PC-9 (cell line): ENCODE data around the gene IRF2. TPM values are rescaled to one million over a fixed set of nuclear protein-coding genes. Genes with fewer than 3 reads are reported as not detected.

ENCODE experiments used
- BruUV-seq: library from RNA; stranded (reverse); fragments of 400-500 nt; replicated peaks from 2 replicates; lab custom pipeline; 2021; lab: Mats Ljungman, UMichigan
- CTCF ChIA-PET: fragments of 300-600 bp; sonication (Branson Sonifier 250); formaldehyde crosslinking; loops from one replicate; lab custom pipeline; 2022; ENCODE audit warnings: antibody characterized with exemption; lab: Charles Lee
- POLR2A ChIA-PET: fragments of 300-600 bp; sonication (Branson Sonifier 250); formaldehyde crosslinking; loops from one replicate; lab custom pipeline; 2022; ENCODE audit warnings: antibody characterized with exemption; ENCODE audit not compliant: unreplicated experiment; lab: Charles Lee
- DNase-seq, 2 experiments: peaks; one replicate each; pipeline versions ENCODE4 v3.0.0 to v3.0.0-alpha.2; 2015 to 2022; ENCODE audit warnings: mixed read lengths in 1 of 2
- H2AFZ ChIP-seq: fragments of 200-600 bp; sonication (generic); 2 replicates; pipeline ENCODE4 v1.8.1; 2017; ENCODE audit warnings: antibody characterized with exemption
- H3F3A ChIP-seq: fragments of 200-600 bp; sonication (generic); 2 replicates; pipeline ENCODE4 v1.8.1; 2017; ENCODE audit warnings: antibody characterized with exemption, mild to moderate bottlenecking, low read depth; ENCODE audit not compliant: insufficient read depth
- H3K27ac ChIP-seq: fragments of 200-600 bp; sonication (generic); 2 replicates; pipeline ENCODE4 v1.6.1; 2016; ENCODE audit warnings: mixed run types
- H3K27me3 ChIP-seq: fragments of 200-600 bp; sonication (generic); 2 replicates; pipeline ENCODE4 v1.6.1; 2016; ENCODE audit warnings: low read depth, mixed run types; ENCODE audit not compliant: insufficient read depth
- H3K36me3 ChIP-seq: fragments of 200-600 bp; sonication (generic); 2 replicates; pipeline ENCODE4 v1.6.1; 2016; ENCODE audit warnings: low read depth, mixed run types
- H3K4me1 ChIP-seq: fragments of 200-600 bp; sonication (generic); replicated peaks from 2 replicates; pipeline ENCODE4 v1.6.1; 2016; ENCODE audit warnings: mixed run types; ENCODE audit not compliant: insufficient read depth
- H3K4me2 ChIP-seq: fragments of 200-600 bp; sonication (generic); 2 replicates; pipeline ENCODE4 v1.6.1; 2017; ENCODE audit warnings: mixed run types
- H3K4me3 ChIP-seq: fragments of 200-600 bp; sonication (generic); 2 replicates; pipeline ENCODE4 v1.6.1; 2016; ENCODE audit warnings: mixed run types
- H3K79me2 ChIP-seq: fragments of 200-600 bp; sonication (generic); 2 replicates; pipeline ENCODE4 v1.6.1; 2017; ENCODE audit warnings: low read depth, mixed run types
- H3K9me2 ChIP-seq: fragments of 200-600 bp; sonication (generic); 2 replicates; pipeline ENCODE4 v1.8.1; 2017; ENCODE audit warnings: mild to moderate bottlenecking; ENCODE audit not compliant: insufficient read depth
- H3K9me3 ChIP-seq: fragments of 200-600 bp; sonication (generic); 2 replicates; pipeline ENCODE4 v1.8.1; 2016; ENCODE audit warnings: low read depth; ENCODE audit not compliant: insufficient read depth
- H4K20me1 ChIP-seq: fragments of 200-600 bp; sonication (generic); 2 replicates; pipeline ENCODE4 v1.8.1; 2017; ENCODE audit not compliant: insufficient read depth
- CTCF ChIP-seq: fragments of 200-600 bp; sonication (generic); conservative IDR thresholded peaks from 2 replicates; pipeline ENCODE4 v1.6.1; 2017; ENCODE audit warnings: mixed run types, antibody characterized with exemption, mild to moderate bottlenecking, moderate library complexity
- EZH2 ChIP-seq: fragments of 200-600 bp; sonication (generic); IDR thresholded peaks from 2 replicates; pipeline ENCODE4 v1.8.0; 2017; ENCODE audit warnings: antibody characterized with exemption, low read depth
- intact Hi-C: fragments of 100-400 bp; cut with micrococcal nuclease; formaldehyde crosslinking; loops from one replicate; pipeline ENCODE4 v1.10.0; 2022; ENCODE audit not compliant: unreplicated experiment
- total RNA-seq: library from RNA; stranded (reverse); gene quantifications from 2 replicates; pipeline ENCODE4 v1.2.3, GENCODE V29; 2021

The IRF2 gene
- total RNA-seq, 1 experiment from 2014 or later = 34.4 TPM

DNA sequence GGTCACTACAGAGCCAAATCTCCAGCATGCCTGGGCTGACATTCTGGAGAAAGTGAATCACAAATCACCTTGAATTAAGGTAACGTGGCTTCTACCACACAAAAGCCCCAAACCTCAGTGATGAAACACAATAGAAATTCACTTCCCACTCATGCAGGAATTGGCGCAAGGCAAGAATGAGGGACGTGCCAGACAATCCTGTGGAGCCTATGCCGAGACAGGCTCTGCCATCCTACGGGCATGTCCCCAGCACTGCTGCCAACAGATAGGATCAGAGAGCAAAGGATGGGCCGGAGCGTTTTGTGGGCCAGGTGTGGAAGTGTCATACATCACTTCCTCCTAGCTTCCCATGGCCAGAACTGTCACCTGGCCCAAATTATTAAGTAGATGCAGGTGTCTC is 118.0 kb downstream of the IRF2 start:
- no peak overlapping the region for H3K27ac ChIP-seq
- BruUV-seq = no TSS peak
- H3K9me3 ChIP-seq = no peaks in the 10 kb centered on the region
- ChIA-PET CTCF (no interaction called here), POLR2A (no interaction called here)
- no peaks in the 10 kb centered on the region for H3K4me1 ChIP-seq
- no peak overlapping the region for H3K4me2 ChIP-seq
- intact Hi-C loops = no loop called here
- H3K79me2 ChIP-seq = no peaks in the 10 kb centered on the region
- TF ChIP-seq CTCF = no peak
- no peak for TF ChIP-seq EZH2
- H3K27me3 ChIP-seq = no peaks in the 10 kb centered on the region
- no peaks in the 10 kb centered on the region for H4K20me1 ChIP-seq
- DNase-seq = no peak
- H3K9me2 ChIP-seq = no peaks in the 10 kb centered on the region
- H2AFZ ChIP-seq = no peak overlapping the region
- no peak overlapping the region for H3K4me3 ChIP-seq
- H3K36me3 ChIP-seq = no peaks in the 10 kb centered on the region
- H3F3A ChIP-seq = no peaks in the 10 kb centered on the region

- no peak for DNase-seq
- no TSS peak for BruUV-seq
- CTCF ChIA-PET = no interaction called here
- intact Hi-C loops = no loop called here
- H2AFZ ChIP-seq = no peak overlapping the region
- no peak overlapping the region for H3K4me3 ChIP-seq
- TF ChIP-seq CTCF (no peak), EZH2 (no peak)
- H3K27me3 ChIP-seq = no peaks in the 10 kb centered on the region
- no peaks in the 10 kb centered on the region for H3K9me3 ChIP-seq
- no peaks in the 10 kb centered on the region for H3K79me2 ChIP-seq
- H3K4me2 ChIP-seq = no peak overlapping the region
- no peaks in the 10 kb centered on the region for H4K20me1 ChIP-seq
- no peaks in the 10 kb centered on the region for H3K4me1 ChIP-seq
- H3F3A ChIP-seq = no peaks in the 10 kb centered on the region
- no peaks in the 10 kb centered on the region for H3K9me2 ChIP-seq
- H3K36me3 ChIP-seq = no peaks in the 10 kb centered on the region
- no peak overlapping the region for H3K27ac ChIP-seq
- POLR2A ChIA-PET = no interaction called here
Observed at GRCh38 chr4:184355857-184356256, 118.5 kb downstream of the IRF2 start.

DNA sequence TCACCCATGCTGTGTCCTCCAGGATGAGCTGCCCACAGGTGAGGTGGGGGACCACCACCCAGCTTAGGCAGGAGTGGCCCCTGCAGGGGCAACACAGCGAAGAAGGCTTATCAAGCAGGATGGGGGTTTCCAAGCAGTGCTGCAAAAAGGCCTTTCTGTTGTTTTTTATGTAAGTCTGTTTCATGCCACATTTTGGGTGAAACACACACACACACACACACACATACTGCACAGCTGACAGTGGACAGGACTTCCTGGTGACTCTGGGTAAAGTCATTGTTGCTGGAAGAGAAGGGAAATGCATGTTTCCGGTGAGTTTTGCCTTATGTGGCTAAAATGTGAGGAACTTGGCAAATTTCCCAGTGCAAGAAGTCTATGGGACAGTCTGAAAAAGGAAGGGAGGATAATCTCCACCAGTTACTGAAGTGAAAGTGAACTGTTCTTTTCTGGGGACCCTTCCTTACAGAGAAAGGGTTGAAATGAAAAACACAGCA is 119.2 kb downstream of the IRF2 start:
- Histone ChIP-seq H3K27ac (no peak overlapping the region), H3K9me2 (no peaks in the 10 kb centered on the region), H3K27me3 (no peaks in the 10 kb centered on the region), H3K36me3 (no peaks in the 10 kb centered on the region), H3K4me1 (no peaks in the 10 kb centered on the region), H3K4me2 (no peak overlapping the region), H3K9me3 (no peaks in the 10 kb centered on the region), H3F3A (no peaks in the 10 kb centered on the region), H4K20me1 (no peaks in the 10 kb centered on the region), H3K79me2 (no peaks in the 10 kb centered on the region), H3K4me3 (no peak overlapping the region), H2AFZ (no peak overlapping the region)
- no TSS peak for BruUV-seq
- intact Hi-C loops = no loop called here
- POLR2A ChIA-PET = interaction anchor here (0.6 kb wide), 1 partner anchor 459 kb away, joined by 5 read pairs; no protein-coding TSS in a partner anchor
- DNase-seq = peak in 1 of 2 experiments; percentile 29
- TF ChIP-seq EZH2 (no peak), CTCF (no peak)
- CTCF ChIA-PET = no interaction called here
